ENCODE measurements around the gene PCCA. TPM values are rescaled to one million over a fixed set of nuclear protein-coding genes. Genes with fewer than 3 reads are reported as not detected.

Gene PCCA
- total RNA-seq, 1 experiment from 2014 or later, result 52.8 TPM

- peaks cover 7% of the 10 kb centered on the region for H3K4me1 Mint-ChIP-seq
- no peak overlapping the region for H3K27ac Mint-ChIP-seq
- H3K27me3 Mint-ChIP-seq (ENCODE audit: low read depth), result no peaks in the 10 kb centered on the region
- ChIA-PET POLR2A (interaction anchor here (0.6 kb wide), 1 partner anchor 22 kb away, joined by 3 read pairs; no protein-coding TSS in a partner anchor), CTCF (no interaction called here)
- no peak overlapping the region for H3K4me3 Mint-ChIP-seq
- no peak for TF ChIP-seq ZNF232 (CRISPR knock-in tag; IDR thresholded peaks at IDR 0.05)
- TF ChIP-seq, protein P1, sequence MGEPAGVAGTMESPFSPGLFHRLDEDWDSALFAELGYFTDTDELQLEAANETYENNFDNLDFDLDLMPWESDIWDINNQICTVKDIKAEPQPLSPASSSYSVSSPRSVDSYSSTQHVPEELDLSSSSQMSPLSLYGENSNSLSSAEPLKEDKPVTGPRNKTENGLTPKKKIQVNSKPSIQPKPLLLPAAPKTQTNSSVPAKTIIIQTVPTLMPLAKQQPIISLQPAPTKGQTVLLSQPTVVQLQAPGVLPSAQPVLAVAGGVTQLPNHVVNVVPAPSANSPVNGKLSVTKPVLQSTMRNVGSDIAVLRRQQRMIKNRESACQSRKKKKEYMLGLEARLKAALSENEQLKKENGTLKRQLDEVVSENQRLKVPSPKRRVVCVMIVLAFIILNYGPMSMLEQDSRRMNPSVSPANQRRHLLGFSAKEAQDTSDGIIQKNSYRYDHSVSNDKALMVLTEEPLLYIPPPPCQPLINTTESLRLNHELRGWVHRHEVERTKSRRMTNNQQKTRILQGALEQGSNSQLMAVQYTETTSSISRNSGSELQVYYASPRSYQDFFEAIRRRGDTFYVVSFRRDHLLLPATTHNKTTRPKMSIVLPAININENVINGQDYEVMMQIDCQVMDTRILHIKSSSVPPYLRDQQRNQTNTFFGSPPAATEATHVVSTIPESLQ (CRISPR knock-in tag; IDR thresholded peaks at IDR 0.05), result no peak
- TF ChIP-seq ZNF423 (CRISPR knock-in tag; IDR thresholded peaks at IDR 0.05), result no peak
- TF ChIP-seq USF2 (CRISPR knock-in tag; IDR thresholded peaks at IDR 0.05), result no peak
- no peak for TF ChIP-seq NR2C2 (CRISPR knock-in tag; IDR thresholded peaks at IDR 0.05)
- no peak for TF ChIP-seq EMX1 (CRISPR knock-in tag; IDR thresholded peaks at IDR 0.05)
- no peak for TF ChIP-seq TEAD4 (CRISPR knock-in tag; IDR thresholded peaks at IDR 0.05)
- no peak for TF ChIP-seq IRF2 (CRISPR knock-in tag; IDR thresholded peaks at IDR 0.05; ENCODE audit: borderline replicate concordance, low read depth)
- TF ChIP-seq, protein P2, sequence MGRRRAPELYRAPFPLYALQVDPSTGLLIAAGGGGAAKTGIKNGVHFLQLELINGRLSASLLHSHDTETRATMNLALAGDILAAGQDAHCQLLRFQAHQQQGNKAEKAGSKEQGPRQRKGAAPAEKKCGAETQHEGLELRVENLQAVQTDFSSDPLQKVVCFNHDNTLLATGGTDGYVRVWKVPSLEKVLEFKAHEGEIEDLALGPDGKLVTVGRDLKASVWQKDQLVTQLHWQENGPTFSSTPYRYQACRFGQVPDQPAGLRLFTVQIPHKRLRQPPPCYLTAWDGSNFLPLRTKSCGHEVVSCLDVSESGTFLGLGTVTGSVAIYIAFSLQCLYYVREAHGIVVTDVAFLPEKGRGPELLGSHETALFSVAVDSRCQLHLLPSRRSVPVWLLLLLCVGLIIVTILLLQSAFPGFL (CRISPR knock-in tag; IDR thresholded peaks at IDR 0.05; ENCODE audit: borderline replicate concordance), result no peak
- TF ChIP-seq STAT6 (CRISPR knock-in tag; conservative IDR thresholded peaks at IDR 0.05; ENCODE audit: low read depth), result no peak
- TF ChIP-seq MXD4 (CRISPR knock-in tag; IDR thresholded peaks at IDR 0.05; ENCODE audit: borderline replicate concordance), result no peak
- TF ChIP-seq ZNF138 (CRISPR knock-in tag; conservative IDR thresholded peaks at IDR 0.05), result no peak
- no peak for TF ChIP-seq KAT7 (CRISPR knock-in tag; IDR thresholded peaks at IDR 0.05; ENCODE audit: borderline replicate concordance)
- no peak for TF ChIP-seq SOX15 (CRISPR knock-in tag; IDR thresholded peaks at IDR 0.05)
- TF ChIP-seq, protein P3, sequence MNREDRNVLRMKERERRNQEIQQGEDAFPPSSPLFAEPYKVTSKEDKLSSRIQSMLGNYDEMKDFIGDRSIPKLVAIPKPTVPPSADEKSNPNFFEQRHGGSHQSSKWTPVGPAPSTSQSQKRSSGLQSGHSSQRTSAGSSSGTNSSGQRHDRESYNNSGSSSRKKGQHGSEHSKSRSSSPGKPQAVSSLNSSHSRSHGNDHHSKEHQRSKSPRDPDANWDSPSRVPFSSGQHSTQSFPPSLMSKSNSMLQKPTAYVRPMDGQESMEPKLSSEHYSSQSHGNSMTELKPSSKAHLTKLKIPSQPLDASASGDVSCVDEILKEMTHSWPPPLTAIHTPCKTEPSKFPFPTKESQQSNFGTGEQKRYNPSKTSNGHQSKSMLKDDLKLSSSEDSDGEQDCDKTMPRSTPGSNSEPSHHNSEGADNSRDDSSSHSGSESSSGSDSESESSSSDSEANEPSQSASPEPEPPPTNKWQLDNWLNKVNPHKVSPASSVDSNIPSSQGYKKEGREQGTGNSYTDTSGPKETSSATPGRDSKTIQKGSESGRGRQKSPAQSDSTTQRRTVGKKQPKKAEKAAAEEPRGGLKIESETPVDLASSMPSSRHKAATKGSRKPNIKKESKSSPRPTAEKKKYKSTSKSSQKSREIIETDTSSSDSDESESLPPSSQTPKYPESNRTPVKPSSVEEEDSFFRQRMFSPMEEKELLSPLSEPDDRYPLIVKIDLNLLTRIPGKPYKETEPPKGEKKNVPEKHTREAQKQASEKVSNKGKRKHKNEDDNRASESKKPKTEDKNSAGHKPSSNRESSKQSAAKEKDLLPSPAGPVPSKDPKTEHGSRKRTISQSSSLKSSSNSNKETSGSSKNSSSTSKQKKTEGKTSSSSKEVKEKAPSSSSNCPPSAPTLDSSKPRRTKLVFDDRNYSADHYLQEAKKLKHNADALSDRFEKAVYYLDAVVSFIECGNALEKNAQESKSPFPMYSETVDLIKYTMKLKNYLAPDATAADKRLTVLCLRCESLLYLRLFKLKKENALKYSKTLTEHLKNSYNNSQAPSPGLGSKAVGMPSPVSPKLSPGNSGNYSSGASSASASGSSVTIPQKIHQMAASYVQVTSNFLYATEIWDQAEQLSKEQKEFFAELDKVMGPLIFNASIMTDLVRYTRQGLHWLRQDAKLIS (CRISPR knock-in tag; IDR thresholded peaks at IDR 0.05; ENCODE audit: borderline replicate concordance), result no peak
- TF ChIP-seq, protein P4, sequence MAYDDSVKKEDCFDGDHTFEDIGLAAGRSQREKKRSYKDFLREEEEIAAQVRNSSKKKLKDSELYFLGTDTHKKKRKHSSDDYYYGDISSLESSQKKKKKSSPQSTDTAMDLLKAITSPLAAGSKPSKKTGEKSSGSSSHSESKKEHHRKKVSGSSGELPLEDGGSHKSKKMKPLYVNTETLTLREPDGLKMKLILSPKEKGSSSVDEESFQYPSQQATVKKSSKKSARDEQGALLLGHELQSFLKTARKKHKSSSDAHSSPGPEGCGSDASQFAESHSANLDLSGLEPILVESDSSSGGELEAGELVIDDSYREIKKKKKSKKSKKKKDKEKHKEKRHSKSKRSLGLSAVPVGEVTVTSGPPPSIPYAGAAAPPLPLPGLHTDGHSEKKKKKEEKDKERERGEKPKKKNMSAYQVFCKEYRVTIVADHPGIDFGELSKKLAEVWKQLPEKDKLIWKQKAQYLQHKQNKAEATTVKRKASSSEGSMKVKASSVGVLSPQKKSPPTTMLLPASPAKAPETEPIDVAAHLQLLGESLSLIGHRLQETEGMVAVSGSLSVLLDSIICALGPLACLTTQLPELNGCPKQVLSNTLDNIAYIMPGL (CRISPR knock-in tag; IDR thresholded peaks at IDR 0.05), result no peak
- ATAC-seq (no peak), DNase-seq (ENCODE audit: low spot score) (no peak)
- H3K9me3 Mint-ChIP-seq, result no peaks in the 10 kb centered on the region
- no peaks in the 10 kb centered on the region for H3K36me3 Mint-ChIP-seq
These were observed 44.0 kb upstream of the PCCA start for GRCh38 chr13:100044936-100045335.
